CD4-positive, alpha-beta memory T cell (primary cell): Measurements from ENCODE around the gene GJC1. TPM values are rescaled to one million over a fixed set of nuclear protein-coding genes. Genes with fewer than 3 reads are reported as not detected.

Experiments used
- CTCF ChIA-PET: fragments of 350-600 bp; sonication (Branson Sonifier 250); formaldehyde crosslinking; loops from one replicate; lab custom pipeline; 2021; ENCODE audit warnings: inconsistent platforms; ENCODE audit not compliant: partially characterized antibody; lab: Charles Lee
- POLR2A ChIA-PET: fragments of 350-600 bp; sonication (Branson Sonifier 250); formaldehyde crosslinking; loops from one replicate; lab custom pipeline; 2021; ENCODE audit not compliant: partially characterized antibody; lab: Charles Lee
- DNase-seq, 5 donors: peaks; one replicate each; pipeline versions ENCODE4 v3.0.0 to v3.0.0-alpha.2; 2020 to 2022; ENCODE audit warnings: mixed read lengths in 1 of 5
- H3K27ac ChIP-seq: one replicate; pipeline ENCODE4 v1.7.0; 2013; ENCODE audit warnings: low read depth, low read length
- H3K27me3 ChIP-seq: 2 replicates; pipeline ENCODE4 v1.7.0; 2013; ENCODE audit warnings: mild to moderate bottlenecking, low read length, moderate library complexity; ENCODE audit not compliant: insufficient read depth
- H3K36me3 ChIP-seq: 2 replicates; pipeline ENCODE4 v1.7.0; 2013; ENCODE audit warnings: mild to moderate bottlenecking, low read length, moderate library complexity; ENCODE audit not compliant: insufficient read depth
- H3K4me1 ChIP-seq: 2 replicates; pipeline ENCODE4 v1.7.0; 2013; ENCODE audit warnings: mild to moderate bottlenecking, low read length, moderate library complexity; ENCODE audit not compliant: insufficient read depth
- H3K4me3 ChIP-seq, 2 donors: one replicate each; pipeline ENCODE4 v1.7.0; 2013; ENCODE audit warnings: low read length in 2 of 2, mild to moderate bottlenecking in 1 of 2
- H3K9me3 ChIP-seq, 2 donors: one replicate each; pipeline ENCODE4 v1.7.0; 2013; ENCODE audit warnings: low read length in 2 of 2, control low read depth in 1 of 2; ENCODE audit not compliant: control insufficient read depth in 1 of 2
- H3K27ac Mint-ChIP-seq, 7 donors: one replicate each; pipeline ENCODE4 v1.8.0; 2020 to 2021; ENCODE audit warnings: mixed read lengths in 7 of 7, mild to moderate bottlenecking in 6 of 7, inconsistent platforms in 3 of 7, moderate library complexity in 3 of 7
- H3K27me3 Mint-ChIP-seq, 2 donors: one replicate each; pipeline ENCODE4 v1.8.0; 2020 to 2021; ENCODE audit warnings: mixed read lengths in 2 of 2
- H3K36me3 Mint-ChIP-seq, 2 donors: one replicate each; pipeline ENCODE4 v1.8.0; 2020 to 2021; ENCODE audit warnings: mixed read lengths in 2 of 2, inconsistent platforms in 1 of 2, mild to moderate bottlenecking in 1 of 2
- H3K4me1 Mint-ChIP-seq, 4 donors: one replicate each; pipeline ENCODE4 v1.8.0; 2020 to 2021; ENCODE audit warnings: mixed read lengths in 4 of 4, mild to moderate bottlenecking in 1 of 4
- H3K4me3 Mint-ChIP-seq, 8 donors: one replicate each; pipeline ENCODE4 v1.8.0; 2020 to 2021; ENCODE audit warnings: mixed read lengths in 8 of 8, mild to moderate bottlenecking in 7 of 8, moderate library complexity in 6 of 8, inconsistent platforms in 3 of 8
- H3K9me3 Mint-ChIP-seq, 8 donors: one replicate each; pipeline ENCODE4 v1.8.0; 2020 to 2021; ENCODE audit warnings: mixed read lengths in 8 of 8, mild to moderate bottlenecking in 5 of 8, inconsistent platforms in 3 of 8, moderate library complexity in 1 of 8
- intact Hi-C: fragments of 100-400 bp; cut with micrococcal nuclease; formaldehyde crosslinking; loops from one replicate; pipeline ENCODE4 v1.15.1; 2023
- polyA plus RNA-seq, 2 donors: library from polyadenylated mRNA; unstranded; fragments of 300-500 nt; fragmentation: Illumina TruSeq; gene quantifications; one replicate each; pipeline ENCODE4 v1.2.3, GENCODE V29; 2021
- total RNA-seq, 2 experiments: library from RNA; stranded (reverse); gene quantifications; one replicate each; pipeline ENCODE4 v1.2.3, GENCODE V29; 2021

Gene GJC1
- total and polyA plus RNA-seq, 4 experiments from 2014 or later: not detected

- no peaks in the 10 kb centered on the region for H3K27me3 Mint-ChIP-seq
- no peak within 1 kb of the TSS for H3K4me3 Mint-ChIP-seq
- H3K9me3 ChIP-seq: no peaks in the 10 kb centered on the region
- H3K9me3 Mint-ChIP-seq: no peaks in the 10 kb centered on the region
- ChIA-PET CTCF (interaction anchor here (1.6 to 2.9 kb wide), 2 partner anchors 18 to 73 kb away, joined by 3 to 9 read pairs; no protein-coding TSS in a partner anchor), POLR2A (no interaction called here)
- no peaks in the 10 kb centered on the region for H3K4me1 ChIP-seq
- H3K4me1 Mint-ChIP-seq: peaks cover 0 to 2% (median 0%) of the 10 kb centered on the region in 4 donors
- H3K27me3 ChIP-seq: no peaks in the 10 kb centered on the region
- no peak within 1 kb of the TSS for H3K27ac ChIP-seq
- peak within 1 kb of the TSS in 5 of 7 donors; percentile 25 to 77 (median 51) for H3K27ac Mint-ChIP-seq
- H3K36me3 Mint-ChIP-seq: peaks cover 17 to 33% of the 10 kb centered on the region in 2 donors
- peaks cover 16% of the 10 kb centered on the region for H3K36me3 ChIP-seq
- intact Hi-C loops: no loop called here
- H3K4me3 ChIP-seq: no peak within 1 kb of the TSS
- no peak for DNase-seq
Measured at GRCh38 chr17:44847586-44847985, 17.5 kb upstream of the GJC1 start, which contains the start of gene HIGD1B. Gene HIGD1B, plus strand, starts transcription at chr17:44847883. Its CDS starts 270 bp downstream, at chr17:44848153.

- POLR2A ChIA-PET: no interaction called here
Measured at GRCh38 chr17:44846206-44846605, 16.1 kb upstream of the GJC1 start.

GRCh38 chr17:44844390-44844830 is 14.3 kb upstream of the GJC1 start:
- DNase-seq: no peak
- H3K27me3 ChIP-seq: no peaks in the 10 kb centered on the region
- Mint-ChIP-seq H3K36me3 (peaks cover 0 to 6% of the 10 kb centered on the region in 2 donors), H3K27me3 (no peaks in the 10 kb centered on the region), H3K4me3 (no peak overlapping the region), H3K4me1 (peaks cover 0 to 2% (median 0%) of the 10 kb centered on the region in 4 donors), H3K27ac (no peak overlapping the region), H3K9me3 (no peaks in the 10 kb centered on the region)
- POLR2A ChIA-PET: no interaction called here
- H3K36me3 ChIP-seq: no peaks in the 10 kb centered on the region
- H3K4me3 ChIP-seq: no peak overlapping the region
- CTCF ChIA-PET: no interaction called here
- H3K27ac ChIP-seq: no peak overlapping the region
- no peaks in the 10 kb centered on the region for H3K4me1 ChIP-seq
- intact Hi-C loops: no loop called here
- H3K9me3 ChIP-seq: no peaks in the 10 kb centered on the region

More at GRCh38 chr17:44846206-44846605, 16.1 kb upstream of the GJC1 start:
- H3K36me3 Mint-ChIP-seq: peaks cover 8 to 21% of the 10 kb centered on the region in 2 donors
- no peaks in the 10 kb centered on the region for H3K4me1 ChIP-seq
- no peaks in the 10 kb centered on the region for H3K9me3 Mint-ChIP-seq
- H3K4me3 Mint-ChIP-seq: no peak overlapping the region
- H3K27me3 Mint-ChIP-seq: no peaks in the 10 kb centered on the region
- H3K4me3 ChIP-seq: no peak overlapping the region
- H3K27ac ChIP-seq: no peak overlapping the region
- CTCF ChIA-PET: interaction anchor here (2.9 kb wide), 1 partner anchor 19 kb away, joined by 9 read pairs; no protein-coding TSS in a partner anchor
- H3K9me3 ChIP-seq: no peaks in the 10 kb centered on the region
- H3K4me1 Mint-ChIP-seq: peaks cover 0 to 2% (median 0%) of the 10 kb centered on the region in 4 donors
- intact Hi-C loops: no loop called here
- DNase-seq: no peak
- H3K27ac Mint-ChIP-seq: no peak overlapping the region
- no peaks in the 10 kb centered on the region for H3K27me3 ChIP-seq
- H3K36me3 ChIP-seq: peaks cover 7% of the 10 kb centered on the region

- H3K27me3 ChIP-seq: no peaks in the 10 kb centered on the region
- H3K27ac ChIP-seq: no peak overlapping the region
- Mint-ChIP-seq H3K27ac (no peak overlapping the region), H3K27me3 (no peaks in the 10 kb centered on the region), H3K4me3 (no peak overlapping the region), H3K9me3 (no peaks in the 10 kb centered on the region), H3K36me3 (no peaks in the 10 kb centered on the region), H3K4me1 (no peaks in the 10 kb centered on the region)
- H3K9me3 ChIP-seq: no peaks in the 10 kb centered on the region
- ChIA-PET POLR2A (no interaction called here), CTCF (interaction anchor here (1.5 kb wide), 1 partner anchor 22 kb away, joined by 3 read pairs; no protein-coding TSS in a partner anchor)
- no peak overlapping the region for H3K4me3 ChIP-seq
- H3K36me3 ChIP-seq: no peaks in the 10 kb centered on the region
- H3K4me1 ChIP-seq: no peaks in the 10 kb centered on the region
- no peak for DNase-seq
- intact Hi-C loops: no loop called here
Measured at GRCh38 chr17:44842748-44843147, 12.7 kb upstream of the GJC1 start.

DNA sequence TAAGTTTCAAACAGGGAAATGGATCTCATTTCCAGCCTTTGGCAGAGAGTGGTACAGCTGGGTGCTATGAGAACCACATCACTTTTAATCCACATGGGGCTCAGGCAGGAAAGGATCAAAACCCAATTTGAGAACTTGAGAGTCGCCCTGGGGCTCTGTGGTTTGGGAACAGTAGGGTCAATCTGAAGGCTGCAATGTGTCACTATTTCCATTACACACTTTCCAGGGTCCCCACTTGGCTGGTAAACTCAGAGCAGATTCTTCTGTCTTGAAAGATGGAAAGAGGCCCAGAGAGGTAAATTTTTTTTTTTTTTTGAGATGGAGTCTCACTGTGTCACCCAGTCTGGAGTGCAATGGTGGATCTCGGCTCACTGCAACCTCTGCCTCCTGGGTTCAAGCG is 10.8 kb upstream of the GJC1 start:
- Mint-ChIP-seq H3K4me3 (no peak overlapping the region), H3K4me1 (no peaks in the 10 kb centered on the region), H3K36me3 (no peaks in the 10 kb centered on the region), H3K27me3 (no peaks in the 10 kb centered on the region), H3K27ac (no peak overlapping the region), H3K9me3 (no peaks in the 10 kb centered on the region)
- Histone ChIP-seq H3K27ac (no peak overlapping the region), H3K36me3 (no peaks in the 10 kb centered on the region), H3K9me3 (no peaks in the 10 kb centered on the region), H3K27me3 (no peaks in the 10 kb centered on the region), H3K4me1 (no peaks in the 10 kb centered on the region), H3K4me3 (no peak overlapping the region)
- intact Hi-C loops: no loop called here
- DNase-seq: no peak
- CTCF ChIA-PET: no interaction called here
- POLR2A ChIA-PET: interaction anchor here (0.6 kb wide), 1 partner anchor 332 kb away, joined by 3 read pairs; no protein-coding TSS in a partner anchor

DNA sequence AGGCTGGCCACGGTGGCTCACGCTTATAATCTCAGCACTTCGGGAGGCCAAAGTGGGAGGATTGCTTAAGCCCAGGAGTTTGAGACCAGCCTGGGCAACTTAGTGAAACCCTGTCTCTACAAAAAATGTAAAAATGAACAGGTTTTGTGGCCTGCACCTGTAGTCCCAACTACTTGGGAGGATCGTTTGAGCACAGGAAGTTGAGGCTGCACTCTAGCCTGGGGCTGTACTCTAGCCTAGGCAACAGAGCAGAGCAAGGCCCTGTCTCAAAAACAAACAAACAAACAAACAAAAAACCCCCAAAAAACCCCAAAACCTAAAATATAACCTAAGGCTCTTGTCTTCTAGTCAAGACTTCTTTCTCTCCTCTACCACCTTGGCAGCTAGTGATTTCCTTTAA is 10.2 kb upstream of the GJC1 start:
- no peak overlapping the region for H3K4me3 ChIP-seq
- intact Hi-C loops: no loop called here
- DNase-seq: no peak
- no peak overlapping the region for H3K27ac ChIP-seq
- H3K4me3 Mint-ChIP-seq: no peak overlapping the region
- H3K9me3 ChIP-seq: no peaks in the 10 kb centered on the region
- H3K4me1 Mint-ChIP-seq: no peaks in the 10 kb centered on the region
- H3K9me3 Mint-ChIP-seq: no peaks in the 10 kb centered on the region
- no peaks in the 10 kb centered on the region for H3K4me1 ChIP-seq
- H3K36me3 ChIP-seq: no peaks in the 10 kb centered on the region
- ChIA-PET POLR2A (no interaction called here), CTCF (no interaction called here)
- no peaks in the 10 kb centered on the region for H3K27me3 Mint-ChIP-seq
- no peaks in the 10 kb centered on the region for H3K27me3 ChIP-seq
- H3K27ac Mint-ChIP-seq: no peak overlapping the region
- H3K36me3 Mint-ChIP-seq: no peaks in the 10 kb centered on the region

DNA sequence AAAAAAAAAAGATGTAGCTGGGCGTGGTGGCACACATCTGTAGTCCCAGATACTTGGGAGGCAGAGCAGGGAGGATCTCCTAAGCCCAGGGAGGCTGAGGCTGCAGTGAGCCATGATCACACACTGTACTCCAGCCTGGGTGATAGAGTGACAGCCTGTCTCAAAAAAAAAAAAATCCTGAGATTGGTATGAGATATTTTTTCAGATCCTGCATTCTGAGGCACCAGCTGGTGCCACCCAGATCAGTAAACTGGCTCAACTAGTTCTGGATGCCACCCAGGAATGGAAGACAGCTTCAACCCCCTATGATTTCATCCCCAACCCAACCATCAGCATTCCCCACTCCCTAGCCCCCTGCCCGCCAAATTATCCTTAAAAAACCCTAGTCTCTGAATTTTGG is 7.1 kb upstream of the GJC1 start:
- H3K4me1 Mint-ChIP-seq: no peaks in the 10 kb centered on the region
- ChIA-PET POLR2A (no interaction called here), CTCF (no interaction called here)
- H3K27me3 ChIP-seq: peaks cover 5% of the 10 kb centered on the region
- no peak overlapping the region for H3K4me3 ChIP-seq
- no peaks in the 10 kb centered on the region for H3K36me3 Mint-ChIP-seq
- peaks cover 12 to 15% of the 10 kb centered on the region in 2 donors for H3K27me3 Mint-ChIP-seq
- H3K9me3 Mint-ChIP-seq: no peaks in the 10 kb centered on the region
- no peak overlapping the region for H3K27ac Mint-ChIP-seq
- DNase-seq: no peak
- intact Hi-C loops: no loop called here
- H3K9me3 ChIP-seq: no peaks in the 10 kb centered on the region
- H3K4me3 Mint-ChIP-seq: no peak overlapping the region
- H3K4me1 ChIP-seq: no peaks in the 10 kb centered on the region
- H3K27ac ChIP-seq: no peak overlapping the region
- no peaks in the 10 kb centered on the region for H3K36me3 ChIP-seq
